ENCODE measurements around the gene MCCC2. TPM values are rescaled to one million over a fixed set of nuclear protein-coding genes. Genes with fewer than 3 reads are reported as not detected.

Gene MCCC2
- total and polyA plus RNA-seq, 10 of the 15 experiments (the other 5 are each of a cell fraction or from before 2014, with no cell fraction given), result 22.2 to 106 (median 77.7) TPM

DNA sequence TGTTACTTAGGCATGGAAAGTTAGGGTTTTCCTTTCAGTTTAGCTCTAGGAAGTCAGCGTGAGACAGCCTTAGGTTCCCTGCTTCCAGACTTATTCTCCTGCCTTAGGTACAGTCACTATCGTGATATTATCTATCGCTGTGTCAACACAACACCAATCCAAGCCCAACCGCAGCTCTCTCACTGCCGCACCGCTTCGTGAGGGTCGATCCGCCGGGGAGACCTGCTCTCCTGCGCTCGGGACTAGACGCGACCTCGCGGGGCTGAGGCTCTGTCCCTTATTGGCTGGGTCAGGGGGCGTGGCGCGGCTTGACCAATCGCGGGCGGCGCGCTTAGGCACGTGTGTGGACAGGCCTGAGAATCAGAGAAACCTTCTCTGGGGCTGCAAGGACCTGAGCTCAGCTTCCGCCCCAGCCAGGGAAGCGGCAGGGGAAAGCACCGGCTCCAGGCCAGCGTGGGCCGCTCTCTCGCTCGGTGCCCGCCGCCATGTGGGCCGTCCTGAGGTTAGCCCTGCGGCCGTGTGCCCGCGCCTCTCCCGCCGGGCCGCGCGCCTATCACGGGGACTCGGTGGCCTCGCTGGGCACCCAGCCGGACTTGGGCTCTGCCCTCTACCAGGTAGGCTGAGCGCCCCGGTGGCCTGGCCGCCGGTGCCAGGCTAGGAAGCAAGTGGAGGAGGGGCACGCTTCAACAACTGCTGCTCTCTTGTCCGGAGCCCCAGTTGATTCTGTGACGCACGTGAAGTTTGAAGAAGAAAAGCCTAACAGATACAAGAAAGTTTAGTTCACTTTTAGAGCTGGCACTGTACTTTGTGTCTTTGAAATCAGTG is at the start of gene MCCC2 (continued):
- TF ChIP-seq, protein P1, sequence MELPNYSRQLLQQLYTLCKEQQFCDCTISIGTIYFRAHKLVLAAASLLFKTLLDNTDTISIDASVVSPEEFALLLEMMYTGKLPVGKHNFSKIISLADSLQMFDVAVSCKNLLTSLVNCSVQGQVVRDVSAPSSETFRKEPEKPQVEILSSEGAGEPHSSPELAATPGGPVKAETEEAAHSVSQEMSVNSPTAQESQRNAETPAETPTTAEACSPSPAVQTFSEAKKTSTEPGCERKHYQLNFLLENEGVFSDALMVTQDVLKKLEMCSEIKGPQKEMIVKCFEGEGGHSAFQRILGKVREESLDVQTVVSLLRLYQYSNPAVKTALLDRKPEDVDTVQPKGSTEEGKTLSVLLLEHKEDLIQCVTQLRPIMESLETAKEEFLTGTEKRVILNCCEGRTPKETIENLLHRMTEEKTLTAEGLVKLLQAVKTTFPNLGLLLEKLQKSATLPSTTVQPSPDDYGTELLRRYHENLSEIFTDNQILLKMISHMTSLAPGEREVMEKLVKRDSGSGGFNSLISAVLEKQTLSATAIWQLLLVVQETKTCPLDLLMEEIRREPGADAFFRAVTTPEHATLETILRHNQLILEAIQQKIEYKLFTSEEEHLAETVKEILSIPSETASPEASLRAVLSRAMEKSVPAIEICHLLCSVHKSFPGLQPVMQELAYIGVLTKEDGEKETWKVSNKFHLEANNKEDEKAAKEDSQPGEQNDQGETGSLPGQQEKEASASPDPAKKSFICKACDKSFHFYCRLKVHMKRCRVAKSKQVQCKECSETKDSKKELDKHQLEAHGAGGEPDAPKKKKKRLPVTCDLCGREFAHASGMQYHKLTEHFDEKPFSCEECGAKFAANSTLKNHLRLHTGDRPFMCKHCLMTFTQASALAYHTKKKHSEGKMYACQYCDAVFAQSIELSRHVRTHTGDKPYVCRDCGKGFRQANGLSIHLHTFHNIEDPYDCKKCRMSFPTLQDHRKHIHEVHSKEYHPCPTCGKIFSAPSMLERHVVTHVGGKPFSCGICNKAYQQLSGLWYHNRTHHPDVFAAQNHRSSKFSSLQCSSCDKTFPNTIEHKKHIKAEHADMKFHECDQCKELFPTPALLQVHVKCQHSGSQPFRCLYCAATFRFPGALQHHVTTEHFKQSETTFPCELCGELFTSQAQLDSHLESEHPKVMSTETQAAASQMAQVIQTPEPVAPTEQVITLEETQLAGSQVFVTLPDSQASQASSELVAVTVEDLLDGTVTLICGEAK (IDR thresholded peaks at IDR 0.05; ENCODE audit: borderline replicate concordance), result peak; percentile 24; the same call in 1 of the 2 replicates
- TF ChIP-seq PAX8 (IDR thresholded peaks at IDR 0.05) (no peak), HCFC1 (IDR thresholded peaks at IDR 0.05; ENCODE audit: low read length) (no peak), SUZ12 (IDR thresholded peaks at IDR 0.05; ENCODE audit: unreplicated experiment) (no peak), HDAC6 (IDR thresholded peaks at IDR 0.05; ENCODE audit: unreplicated experiment) (peak; percentile 59), RAD51 (IDR thresholded peaks at IDR 0.05) (peak; percentile 96), BCL11A (IDR thresholded peaks at IDR 0.05; ENCODE audit: low read depth, low read length) (no peak), ASH2L (IDR thresholded peaks at IDR 0.05; ENCODE audit: borderline replicate concordance, low read depth) (0 out of 2 replicates have a peak, but pooled peaks have one; percentile 38), PAX5 (IDR thresholded peaks at IDR 0.05; ENCODE audit: borderline replicate concordance, low read depth, low read length) (peak; percentile 96), KDM1A (IDR thresholded peaks at IDR 0.05; ENCODE audit: borderline replicate concordance) (no peak), RELA (IDR thresholded peaks at IDR 0.05; ENCODE audit: borderline replicate concordance, partially characterized antibody) (no peak), RAD21 (IDR thresholded peaks at IDR 0.05; ENCODE audit: insufficient read depth, low read depth, low read length) (no peak), ZNF24 (IDR thresholded peaks at IDR 0.05) (no peak), YY1 (IDR thresholded peaks at IDR 0.05; ENCODE audit: low read depth, low read length) (peak; percentile 79), STAT3 (IDR thresholded peaks at IDR 0.05; ENCODE audit: low read depth, low read length) (no peak), EED (IDR thresholded peaks at IDR 0.05; ENCODE audit: low read depth) (peak; percentile 21), ZNF217 (IDR thresholded peaks at IDR 0.05) (no peak), POLR2AphosphoS5 (IDR thresholded peaks at IDR 0.05; ENCODE audit: low read length) (peak; percentile 97), IRF4 (IDR thresholded peaks at IDR 0.05; ENCODE audit: low read depth, low read length) (0 out of 2 replicates have a peak, but pooled peaks have one; percentile 6)
- TF ChIP-seq, protein P2, sequence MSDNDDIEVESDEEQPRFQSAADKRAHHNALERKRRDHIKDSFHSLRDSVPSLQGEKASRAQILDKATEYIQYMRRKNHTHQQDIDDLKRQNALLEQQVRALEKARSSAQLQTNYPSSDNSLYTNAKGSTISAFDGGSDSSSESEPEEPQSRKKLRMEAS (IDR thresholded peaks at IDR 0.05; ENCODE audit: low read depth, low read length), result peak; percentile 77; the same call in 1 of the 2 replicates
- TF ChIP-seq, protein P3, sequence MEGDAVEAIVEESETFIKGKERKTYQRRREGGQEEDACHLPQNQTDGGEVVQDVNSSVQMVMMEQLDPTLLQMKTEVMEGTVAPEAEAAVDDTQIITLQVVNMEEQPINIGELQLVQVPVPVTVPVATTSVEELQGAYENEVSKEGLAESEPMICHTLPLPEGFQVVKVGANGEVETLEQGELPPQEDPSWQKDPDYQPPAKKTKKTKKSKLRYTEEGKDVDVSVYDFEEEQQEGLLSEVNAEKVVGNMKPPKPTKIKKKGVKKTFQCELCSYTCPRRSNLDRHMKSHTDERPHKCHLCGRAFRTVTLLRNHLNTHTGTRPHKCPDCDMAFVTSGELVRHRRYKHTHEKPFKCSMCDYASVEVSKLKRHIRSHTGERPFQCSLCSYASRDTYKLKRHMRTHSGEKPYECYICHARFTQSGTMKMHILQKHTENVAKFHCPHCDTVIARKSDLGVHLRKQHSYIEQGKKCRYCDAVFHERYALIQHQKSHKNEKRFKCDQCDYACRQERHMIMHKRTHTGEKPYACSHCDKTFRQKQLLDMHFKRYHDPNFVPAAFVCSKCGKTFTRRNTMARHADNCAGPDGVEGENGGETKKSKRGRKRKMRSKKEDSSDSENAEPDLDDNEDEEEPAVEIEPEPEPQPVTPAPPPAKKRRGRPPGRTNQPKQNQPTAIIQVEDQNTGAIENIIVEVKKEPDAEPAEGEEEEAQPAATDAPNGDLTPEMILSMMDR (IDR thresholded peaks at IDR 0.05 in 2 of 3, conservative IDR thresholded peaks at IDR 0.05 in 1 of 3; ENCODE audit: control insufficient read depth in 2 of 3, extremely low read depth in 1 of 3, insufficient read depth in 1 of 3, low read depth in 3 of 3, low read length in 3 of 3), result no peak
- TF ChIP-seq, protein P4, sequence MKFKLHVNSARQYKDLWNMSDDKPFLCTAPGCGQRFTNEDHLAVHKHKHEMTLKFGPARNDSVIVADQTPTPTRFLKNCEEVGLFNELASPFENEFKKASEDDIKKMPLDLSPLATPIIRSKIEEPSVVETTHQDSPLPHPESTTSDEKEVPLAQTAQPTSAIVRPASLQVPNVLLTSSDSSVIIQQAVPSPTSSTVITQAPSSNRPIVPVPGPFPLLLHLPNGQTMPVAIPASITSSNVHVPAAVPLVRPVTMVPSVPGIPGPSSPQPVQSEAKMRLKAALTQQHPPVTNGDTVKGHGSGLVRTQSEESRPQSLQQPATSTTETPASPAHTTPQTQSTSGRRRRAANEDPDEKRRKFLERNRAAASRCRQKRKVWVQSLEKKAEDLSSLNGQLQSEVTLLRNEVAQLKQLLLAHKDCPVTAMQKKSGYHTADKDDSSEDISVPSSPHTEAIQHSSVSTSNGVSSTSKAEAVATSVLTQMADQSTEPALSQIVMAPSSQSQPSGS (IDR thresholded peaks at IDR 0.05; ENCODE audit: low read length), result no peak
